Neuronal stem cell (in vitro differentiated cells): ENCODE data around the gene CTNNA3.
"Not testable (repeated sequence)": the region's sequence is repeated elsewhere in the genome, so short reads cannot be mapped to it uniquely, and the experiment has no call there.

Experiments
- DNase-seq: peaks from one replicate; pipeline ENCODE4 v3.0.0-alpha.2; 2013; ENCODE audit warnings: low spot score
- H2AFZ ChIP-seq: one replicate; pipeline ENCODE4 v1.6.1; 2013; ENCODE audit warnings: mild to moderate bottlenecking, low read length, inconsistent platforms
- H2AK5ac ChIP-seq: 2 replicates; pipeline ENCODE4 v1.6.1; 2013; ENCODE audit warnings: low read depth, mild to moderate bottlenecking, inconsistent platforms, low read length, moderate library complexity, mixed read lengths
- H2BK120ac ChIP-seq: 2 replicates; pipeline ENCODE4 v1.6.1; 2013; ENCODE audit warnings: low read depth, mild to moderate bottlenecking, inconsistent platforms, low read length, moderate library complexity, mixed read lengths
- H2BK12ac ChIP-seq: one replicate; pipeline ENCODE4 v1.6.1; 2013; ENCODE audit warnings: low read length, inconsistent platforms
- H2BK15ac ChIP-seq: 2 replicates; pipeline ENCODE4 v1.6.1; 2013; ENCODE audit warnings: mild to moderate bottlenecking, low read length, inconsistent platforms, mixed read lengths
- H2BK5ac ChIP-seq: one replicate; pipeline ENCODE4 v1.6.1; 2013; ENCODE audit warnings: inconsistent platforms, mild to moderate bottlenecking, low read length, moderate library complexity
- H3K14ac ChIP-seq: one replicate; pipeline ENCODE4 v1.6.1; 2013; ENCODE audit warnings: low read length, inconsistent platforms
- H3K18ac ChIP-seq: 2 replicates; pipeline ENCODE4 v1.6.1; 2013; ENCODE audit warnings: low read length, inconsistent platforms
- H3K23ac ChIP-seq: 2 replicates; pipeline ENCODE4 v1.6.1; 2013; ENCODE audit warnings: low read depth, mild to moderate bottlenecking, mixed read lengths, low read length, inconsistent platforms; ENCODE audit not compliant: poor library complexity
- H3K27ac ChIP-seq: replicated peaks from 3 replicates; pipeline ENCODE4 v1.5.1; 2013; ENCODE audit warnings: low read length, inconsistent platforms
- H3K27me3 ChIP-seq, 3 experiments: 2 replicates each; pipeline ENCODE4 v1.6.1; 2013; ENCODE audit warnings: low read length in 3 of 3, mild to moderate bottlenecking in 2 of 3, inconsistent platforms in 1 of 3, low read depth in 1 of 3, mixed read lengths in 1 of 3, moderate library complexity in 1 of 3; ENCODE audit not compliant: control insufficient read depth in 3 of 3, insufficient read depth in 3 of 3
- H3K36me3 ChIP-seq, 2 donors: replicated peaks in 1 of 2; 2 replicates each; pipeline ENCODE4 v1.6.1; 2013; ENCODE audit warnings: low read length in 2 of 2; ENCODE audit not compliant: control insufficient read depth in 2 of 2, insufficient read depth in 2 of 2
- H3K4ac ChIP-seq: 2 replicates; pipeline ENCODE4 v1.6.1; 2013; ENCODE audit warnings: inconsistent platforms, mild to moderate bottlenecking, low read length, moderate library complexity
- H3K4me1 ChIP-seq, 2 donors: 1 replicate in 1 of 2; 2 replicates in 1 of 2; pipeline ENCODE4 v1.6.1; 2013; ENCODE audit warnings: low read length in 2 of 2, low read depth in 1 of 2; ENCODE audit not compliant: control insufficient read depth in 2 of 2, insufficient read depth in 1 of 2
- H3K4me2 ChIP-seq: one replicate; pipeline ENCODE4 v1.6.1; 2013; ENCODE audit warnings: mild to moderate bottlenecking, low read length, inconsistent platforms; ENCODE audit not compliant: insufficient read depth, poor library complexity, severe bottlenecking
- H3K4me3 ChIP-seq, 2 donors: 2 replicates each; pipeline ENCODE4 v1.5.1; 2013; ENCODE audit warnings: low read length in 2 of 2, mild to moderate bottlenecking in 2 of 2, inconsistent platforms in 1 of 2, moderate library complexity in 1 of 2
- H3K79me1 ChIP-seq: one replicate; pipeline ENCODE4 v1.6.1; 2013; ENCODE audit warnings: low read depth, mild to moderate bottlenecking, inconsistent platforms, low read length, moderate library complexity
- H3K9ac ChIP-seq: one replicate; pipeline ENCODE4 v1.6.1; 2013; ENCODE audit warnings: mild to moderate bottlenecking, low read depth, low read length, inconsistent platforms; ENCODE audit not compliant: poor library complexity
- H3K9me3 ChIP-seq, 2 donors: replicated peaks in 1 of 2; 2 replicates each; pipeline versions ENCODE3 to v1.6.1; 2013; ENCODE audit warnings: low read length in 2 of 2, mild to moderate bottlenecking in 2 of 2, inconsistent platforms in 1 of 2, low read depth in 1 of 2, mixed read lengths in 1 of 2, moderate library complexity in 1 of 2; ENCODE audit not compliant: control insufficient read depth in 2 of 2, insufficient read depth in 1 of 2
- H4K8ac ChIP-seq: one replicate; pipeline ENCODE4 v1.6.1; 2013; ENCODE audit warnings: low read depth, mild to moderate bottlenecking, inconsistent platforms, low read length, moderate library complexity
- H4K91ac ChIP-seq: one replicate; pipeline ENCODE4 v1.6.1; 2013; ENCODE audit warnings: low read length, low read depth, mild to moderate bottlenecking, inconsistent platforms; ENCODE audit not compliant: poor library complexity
- WGBS, 2 donors: extraction: QIAGEN DNeasy Blood & Tissue Kit; methylation state at CpG; one replicate each; pipeline ENCODE4 v1.1.7; 2013; ENCODE audit warnings: missing lambda C conversion rate in 2 of 2, mixed read lengths in 1 of 2; ENCODE audit not compliant: insufficient read length in 2 of 2, insufficient replicate concordance in 1 of 2; ENCODE audit errors: extremely low coverage in 2 of 2; 5-methylcytosine and 5-hydroxymethylcytosine counted together

Gene CTNNA3

GRCh38 chr10:66366163-66366562 lies 1329.8 kb downstream of the CTNNA3 start:
- H3K27ac ChIP-seq = no peak overlapping the region
- no peak overlapping the region for H2BK15ac ChIP-seq
- no peaks in the 10 kb centered on the region for H3K79me1 ChIP-seq
- H3K23ac ChIP-seq = no peak overlapping the region
- H4K8ac ChIP-seq = no peak overlapping the region
- H3K9me3 ChIP-seq = no peaks in the 10 kb centered on the region
- no peaks in the 10 kb centered on the region for H3K36me3 ChIP-seq
- H3K9ac ChIP-seq = no peak overlapping the region
- no peaks in the 10 kb centered on the region for H3K27me3 ChIP-seq
- no peak overlapping the region for H2BK5ac ChIP-seq
- H2BK12ac ChIP-seq = no peak overlapping the region
- WGBS, 2 donors = no CpG with 5 or more reads among the region's 3 CpGs
- H3K14ac ChIP-seq = no peak overlapping the region
- H2BK120ac ChIP-seq = no peak overlapping the region
- H3K4me1 ChIP-seq = no peaks in the 10 kb centered on the region
- H3K4me2 ChIP-seq = no peak overlapping the region
- no peak overlapping the region for H2AK5ac ChIP-seq
- no peak for DNase-seq
- no peak overlapping the region for H3K4ac ChIP-seq
- no peak overlapping the region for H3K18ac ChIP-seq
- H4K91ac ChIP-seq = no peak overlapping the region
- no peak overlapping the region for H2AFZ ChIP-seq
- H3K4me3 ChIP-seq = no peak overlapping the region

GRCh38 chr10:66365686-66366085 lies 1330.3 kb downstream of the CTNNA3 start:
- Histone ChIP-seq H2AFZ (no peak overlapping the region), H3K27me3 (no peaks in the 10 kb centered on the region), H2BK15ac (no peak overlapping the region), H3K4me3 (no peak overlapping the region), H3K9me3 (no peaks in the 10 kb centered on the region), H2AK5ac (no peak overlapping the region), H3K9ac (no peak overlapping the region), H3K27ac (no peak overlapping the region), H3K4me2 (no peak overlapping the region), H3K79me1 (no peaks in the 10 kb centered on the region), H2BK12ac (no peak overlapping the region), H3K4me1 (no peaks in the 10 kb centered on the region), H3K18ac (no peak overlapping the region), H3K14ac (no peak overlapping the region), H2BK120ac (no peak overlapping the region), H3K23ac (no peak overlapping the region), H4K8ac (no peak overlapping the region), H4K91ac (no peak overlapping the region), H2BK5ac (no peak overlapping the region), H3K36me3 (no peaks in the 10 kb centered on the region), H3K4ac (no peak overlapping the region)
- no peak for DNase-seq
- no CpG with 5 or more reads among the region's 2 CpGs for WGBS, 2 donors

- no peaks in the 10 kb centered on the region for H3K9me3 ChIP-seq
- H3K9ac ChIP-seq = no peak overlapping the region
- no peak overlapping the region for H3K18ac ChIP-seq
- H4K8ac ChIP-seq = no peak overlapping the region
- H2BK15ac ChIP-seq = no peak overlapping the region
- DNase-seq = no peak
- no peak overlapping the region for H2AK5ac ChIP-seq
- no peak overlapping the region for H4K91ac ChIP-seq
- no peak overlapping the region for H2BK120ac ChIP-seq
- no peak overlapping the region for H3K14ac ChIP-seq
- no peak overlapping the region for H3K4me2 ChIP-seq
- no peak overlapping the region for H3K4me3 ChIP-seq
- H2BK5ac ChIP-seq = no peak overlapping the region
- no peak overlapping the region for H2AFZ ChIP-seq
- H3K23ac ChIP-seq = no peak overlapping the region
- no peaks in the 10 kb centered on the region for H3K27me3 ChIP-seq
- no peaks in the 10 kb centered on the region for H3K79me1 ChIP-seq
- H3K4me1 ChIP-seq = no peaks in the 10 kb centered on the region
- H3K4ac ChIP-seq = no peak overlapping the region
- H3K36me3 ChIP-seq = no peaks in the 10 kb centered on the region
- no peak overlapping the region for H2BK12ac ChIP-seq
- no peak overlapping the region for H3K27ac ChIP-seq
- no CpG with 5 or more reads among the region's 3 CpGs for WGBS, 2 donors
Observed at GRCh38 chr10:66362522-66362921, 1333.5 kb downstream of the CTNNA3 start.

GRCh38 chr10:66353822-66354221 lies 1342.2 kb downstream of the CTNNA3 start:
- H2AK5ac ChIP-seq, H3K9me3 ChIP-seq, H3K4me1 ChIP-seq, H4K91ac ChIP-seq, H3K79me1 ChIP-seq, H3K36me3 ChIP-seq, H3K18ac ChIP-seq, H3K27me3 ChIP-seq, DNase-seq, H3K27ac ChIP-seq, H2AFZ ChIP-seq, H4K8ac ChIP-seq, H2BK15ac ChIP-seq, H3K4me2 ChIP-seq, H2BK5ac ChIP-seq, H3K14ac ChIP-seq, H3K9ac ChIP-seq, H3K4ac ChIP-seq, H2BK120ac ChIP-seq, H3K23ac ChIP-seq, H2BK12ac ChIP-seq, H3K4me3 ChIP-seq: not testable (repeated sequence)
- WGBS, 2 donors = no CpG with 5 or more reads among the region's 12 CpGs
